Breast epithelium (tissue), 4 donors: ENCODE data around the gene CACNA2D3. TPM values are rescaled to one million over a fixed set of nuclear protein-coding genes. Genes with fewer than 3 reads are reported as not detected.

Experiments
- DNase-seq, 2 donors: peaks; one replicate each; pipeline ENCODE4 v3.0.0-alpha.2; 2019; ENCODE audit warnings: low spot score in 2 of 2
- H3K27ac ChIP-seq, 2 donors: fragments of 200-600 bp; sonication (generic) in 1 of 2; one replicate each; pipeline ENCODE4 v1.5.1; 2016 to 2019; ENCODE audit warnings: mild to moderate bottlenecking in 1 of 2
- H3K27me3 ChIP-seq, 2 donors: fragments of 200-600 bp; sonication (generic) in 1 of 2; one replicate each; pipeline versions ENCODE4 v1.5.1 to v1.6.0; 2017 to 2019; ENCODE audit warnings: control low read depth in 1 of 2, mild to moderate bottlenecking in 1 of 2
- H3K36me3 ChIP-seq: fragments of 200-600 bp; one replicate; pipeline ENCODE4 v1.5.1; 2019
- H3K4me1 ChIP-seq, 2 donors: fragments of 200-600 bp; sonication (generic); one replicate each; pipeline ENCODE4 v1.5.1; 2016 to 2019; ENCODE audit warnings: control low read depth in 1 of 2
- H3K4me3 ChIP-seq, 3 donors: fragments of 200-600 bp; sonication (generic); 1 replicate in 2 of 3; 2 replicates in 1 of 3; pipeline ENCODE4 v1.5.1; 2016 to 2019; ENCODE audit warnings: mild to moderate bottlenecking in 3 of 3, moderate library complexity in 2 of 3
- H3K9me3 ChIP-seq, 2 donors: fragments of 200-600 bp; sonication (generic) in 1 of 2; one replicate each; pipeline ENCODE4 v1.5.1; 2016 to 2019; ENCODE audit warnings: control low read depth in 1 of 2
- POLR2A ChIP-seq: fragments of 450-650 bp; IDR thresholded peaks from one replicate; pipeline ENCODE4 v1.6.1; 2016; ENCODE audit warnings: antibody characterized with exemption, mild to moderate bottlenecking, moderate library complexity
- POLR2AphosphoS5 ChIP-seq, 3 donors: sonication (generic); formaldehyde crosslinking; IDR thresholded peaks; one replicate each; pipeline ENCODE4 v1.6.1; 2017; ENCODE audit warnings: antibody characterized with exemption in 3 of 3
- intact Hi-C: fragments of 100-400 bp; cut with DNase I; formaldehyde crosslinking; loops from one replicate; pipeline ENCODE4 v1.15.1; 2023; ENCODE audit warnings: low total_unique reads
- total RNA-seq, 3 donors: library from RNA; depleted of rRNA; stranded (reverse); fragments of >200 nt; gene quantifications; one replicate each; pipeline ENCODE4 v1.1.0, GENCODE V29; 2016
- TF ChIP-seq, protein P1 (sequence below), 3 donors: fragments of 450-650 bp; IDR thresholded peaks; one replicate each; pipeline ENCODE4 v1.5.1; 2016 to 2017; ENCODE audit warnings: antibody characterized with exemption in 3 of 3, mild to moderate bottlenecking in 3 of 3, moderate library complexity in 3 of 3

Gene CACNA2D3
- total RNA-seq, 3 donors from 2014 or later: 0.59 to 3.4 (median 2.3) TPM

DNA sequence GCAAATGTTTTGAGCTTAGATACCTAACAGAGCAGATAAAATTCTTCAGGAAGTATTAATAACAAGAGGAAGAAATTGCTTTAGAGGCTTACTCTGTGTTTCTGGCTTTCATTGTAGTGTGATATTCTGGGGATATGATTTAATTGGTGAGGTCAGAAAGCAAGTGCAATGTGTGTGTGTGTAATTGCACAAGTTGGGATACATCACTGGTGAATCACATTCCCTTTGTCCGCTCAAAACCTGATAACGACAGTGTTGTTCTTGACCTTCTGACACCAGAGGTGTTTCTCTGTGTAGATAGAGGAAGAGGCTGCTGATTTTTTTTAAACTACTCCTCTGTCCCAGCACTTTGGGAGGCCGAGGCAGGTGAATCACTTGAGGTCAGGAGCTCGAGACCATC is 161.1 kb downstream of the CACNA2D3 start:
- H3K36me3 ChIP-seq: no peaks in the 10 kb centered on the region
- DNase-seq: no peak
- intact Hi-C loops: no loop called here
- H3K4me1 ChIP-seq: no peaks in the 10 kb centered on the region
- TF ChIP-seq, protein P1, sequence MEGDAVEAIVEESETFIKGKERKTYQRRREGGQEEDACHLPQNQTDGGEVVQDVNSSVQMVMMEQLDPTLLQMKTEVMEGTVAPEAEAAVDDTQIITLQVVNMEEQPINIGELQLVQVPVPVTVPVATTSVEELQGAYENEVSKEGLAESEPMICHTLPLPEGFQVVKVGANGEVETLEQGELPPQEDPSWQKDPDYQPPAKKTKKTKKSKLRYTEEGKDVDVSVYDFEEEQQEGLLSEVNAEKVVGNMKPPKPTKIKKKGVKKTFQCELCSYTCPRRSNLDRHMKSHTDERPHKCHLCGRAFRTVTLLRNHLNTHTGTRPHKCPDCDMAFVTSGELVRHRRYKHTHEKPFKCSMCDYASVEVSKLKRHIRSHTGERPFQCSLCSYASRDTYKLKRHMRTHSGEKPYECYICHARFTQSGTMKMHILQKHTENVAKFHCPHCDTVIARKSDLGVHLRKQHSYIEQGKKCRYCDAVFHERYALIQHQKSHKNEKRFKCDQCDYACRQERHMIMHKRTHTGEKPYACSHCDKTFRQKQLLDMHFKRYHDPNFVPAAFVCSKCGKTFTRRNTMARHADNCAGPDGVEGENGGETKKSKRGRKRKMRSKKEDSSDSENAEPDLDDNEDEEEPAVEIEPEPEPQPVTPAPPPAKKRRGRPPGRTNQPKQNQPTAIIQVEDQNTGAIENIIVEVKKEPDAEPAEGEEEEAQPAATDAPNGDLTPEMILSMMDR (IDR thresholded peaks at IDR 0.05): no peak
- TF ChIP-seq POLR2AphosphoS5 (IDR thresholded peaks at IDR 0.05): no peak
- TF ChIP-seq POLR2A: no peak
- no peak overlapping the region for H3K27ac ChIP-seq
- H3K4me3 ChIP-seq: no peak overlapping the region
- H3K27me3 ChIP-seq: no peaks in the 10 kb centered on the region
- no peaks in the 10 kb centered on the region for H3K9me3 ChIP-seq

DNA sequence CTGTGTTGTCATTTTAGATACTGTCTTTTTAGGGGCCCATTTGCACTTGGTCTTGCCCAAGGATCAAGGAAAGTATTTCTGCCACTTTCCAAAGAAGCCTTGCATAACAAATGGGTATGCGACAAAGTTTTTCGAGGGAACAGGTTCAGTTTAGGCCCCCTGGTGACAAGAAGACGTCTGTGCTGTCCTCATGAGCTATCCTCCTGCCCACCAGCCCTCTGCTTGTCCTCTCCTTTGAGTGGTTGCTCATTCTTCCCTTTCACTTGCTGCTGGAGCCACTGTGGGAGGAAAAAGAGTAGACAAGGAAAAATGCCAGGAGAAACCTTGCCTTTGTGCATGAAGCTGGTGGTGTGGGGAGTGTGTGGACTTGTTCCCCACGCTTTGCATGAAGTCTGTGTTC is 171.9 kb downstream of the CACNA2D3 start:
- TF ChIP-seq POLR2A (no peak), POLR2AphosphoS5 (IDR thresholded peaks at IDR 0.05) (no peak)
- TF ChIP-seq, protein P1 (IDR thresholded peaks at IDR 0.05): no peak
- no peak overlapping the region for H3K4me3 ChIP-seq
- H3K27ac ChIP-seq: no peak overlapping the region
- no peaks in the 10 kb centered on the region for H3K27me3 ChIP-seq
- intact Hi-C loops: no loop called here
- no peak for DNase-seq
- H3K9me3 ChIP-seq: no peaks in the 10 kb centered on the region
- no peaks in the 10 kb centered on the region for H3K36me3 ChIP-seq
- H3K4me1 ChIP-seq: no peaks in the 10 kb centered on the region

DNA sequence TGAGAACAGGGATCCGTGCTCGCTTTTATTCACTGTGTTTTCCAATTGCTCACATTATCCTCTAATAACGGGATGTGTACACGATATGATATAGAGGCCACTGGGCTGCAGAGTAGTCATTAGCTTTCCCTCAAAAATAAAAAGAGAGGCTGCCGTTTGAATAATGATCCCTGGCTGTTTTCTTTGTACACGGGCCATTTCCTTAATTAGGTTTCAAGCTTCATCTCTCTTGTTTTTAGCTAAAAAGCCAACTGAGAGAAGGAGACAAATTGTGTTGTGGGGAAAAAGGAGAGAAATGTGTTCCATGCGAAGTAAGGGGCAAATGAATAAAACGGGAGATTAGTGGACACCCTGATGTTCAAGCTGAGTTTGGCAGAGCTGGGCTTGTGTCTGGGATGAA is 174.2 kb downstream of the CACNA2D3 start:
- no peak overlapping the region for H3K4me3 ChIP-seq
- no peaks in the 10 kb centered on the region for H3K4me1 ChIP-seq
- H3K27me3 ChIP-seq: no peaks in the 10 kb centered on the region
- no peak for DNase-seq
- H3K36me3 ChIP-seq: no peaks in the 10 kb centered on the region
- intact Hi-C loops: no loop called here
- H3K27ac ChIP-seq: no peak overlapping the region
- no peaks in the 10 kb centered on the region for H3K9me3 ChIP-seq
- TF ChIP-seq POLR2AphosphoS5 (IDR thresholded peaks at IDR 0.05): no peak

DNA sequence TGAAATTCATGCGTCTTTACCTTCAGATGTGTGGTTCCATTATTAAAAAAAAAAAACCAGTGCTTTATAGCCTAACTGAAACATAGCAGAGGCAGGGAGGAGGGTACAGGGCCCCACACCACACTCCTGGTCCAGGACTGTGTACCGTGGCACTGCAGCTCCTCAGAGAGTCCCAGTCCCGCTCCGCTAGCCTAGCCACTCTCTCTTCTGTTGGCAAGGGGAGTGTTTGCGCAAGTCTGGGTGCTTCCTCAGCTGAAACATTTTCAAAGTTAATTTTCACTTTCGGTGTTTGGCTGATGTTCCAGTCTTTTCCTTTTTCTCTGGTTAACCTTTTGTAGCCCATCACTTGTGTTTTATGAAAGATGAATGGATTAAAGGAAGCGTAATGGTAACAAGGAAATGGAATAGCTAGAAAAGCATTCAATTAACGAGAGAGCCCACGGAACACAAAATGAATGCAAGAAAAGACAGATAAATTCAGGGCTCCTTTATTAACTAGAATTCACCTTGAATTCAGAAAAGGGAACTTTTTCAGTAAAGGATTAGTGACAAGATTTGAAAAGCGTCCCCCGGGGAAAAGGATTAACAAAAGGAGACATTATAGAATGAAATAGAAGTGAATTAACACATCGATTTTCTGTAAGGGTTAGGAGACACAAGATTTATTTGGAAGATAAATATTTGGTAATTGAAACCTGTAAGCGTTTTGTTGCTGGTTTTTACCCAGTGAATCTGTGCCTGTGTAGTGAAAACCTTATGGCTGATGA is 177.0 kb downstream of the CACNA2D3 start:
- no peak overlapping the region for H3K27ac ChIP-seq
- no peak for DNase-seq
- TF ChIP-seq POLR2A (no peak), POLR2AphosphoS5 (IDR thresholded peaks at IDR 0.05) (no peak)
- TF ChIP-seq, protein P1 (IDR thresholded peaks at IDR 0.05): no peak

DNA sequence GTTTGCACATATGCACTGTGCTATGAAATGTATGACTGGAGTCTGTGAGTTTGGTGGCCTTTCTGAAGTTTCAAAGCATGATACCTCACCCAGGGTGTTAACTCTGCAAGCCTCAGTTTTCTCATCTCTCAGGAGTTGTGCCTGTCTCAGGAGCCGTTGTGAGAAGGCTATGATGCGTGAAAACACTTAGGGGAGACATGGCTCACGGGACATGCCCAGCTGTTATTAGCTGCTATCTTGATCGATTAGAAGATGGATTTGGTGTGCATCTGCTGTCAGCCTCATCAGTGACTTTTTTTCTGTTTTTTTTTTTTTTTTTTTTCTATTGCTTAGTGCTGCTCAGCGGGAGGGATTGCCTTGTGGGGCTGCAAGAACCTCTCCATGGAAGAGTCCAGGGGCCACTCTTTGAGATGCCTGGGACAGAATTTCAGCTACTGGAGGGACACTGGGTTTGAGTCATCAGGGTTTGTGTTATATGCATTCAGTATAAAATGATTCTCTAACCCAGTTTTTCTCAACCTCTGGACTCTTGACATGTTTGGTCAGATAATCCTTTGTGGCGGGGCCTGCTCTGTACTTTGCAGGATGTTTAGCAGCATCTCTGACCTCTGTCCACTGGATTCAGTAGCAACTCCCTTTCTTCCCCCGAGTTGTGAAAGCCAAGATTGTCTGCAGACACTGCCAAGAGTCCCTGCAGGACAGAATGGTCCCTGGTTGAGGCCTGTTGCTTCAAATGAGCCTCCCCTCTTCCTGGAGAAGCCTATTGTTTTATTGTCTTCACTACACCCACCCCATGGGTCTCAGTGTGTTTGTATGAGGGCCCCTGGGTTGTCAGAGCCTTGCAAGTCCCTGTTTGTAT is 181.4 kb downstream of the CACNA2D3 start:
- H3K4me3 ChIP-seq: no peak overlapping the region
- no peaks in the 10 kb centered on the region for H3K4me1 ChIP-seq
- intact Hi-C loops: no loop called here
- no peak for DNase-seq
- H3K27me3 ChIP-seq: no peaks in the 10 kb centered on the region
- H3K27ac ChIP-seq: no peak overlapping the region
- H3K36me3 ChIP-seq: no peaks in the 10 kb centered on the region
- no peaks in the 10 kb centered on the region for H3K9me3 ChIP-seq
- TF ChIP-seq, protein P1 (IDR thresholded peaks at IDR 0.05): no peak
- no peak for TF ChIP-seq POLR2A

More for the DNA sequence above, 177.0 kb downstream of the CACNA2D3 start:
- Histone ChIP-seq H3K4me1 (no peaks in the 10 kb centered on the region), H3K27me3 (no peaks in the 10 kb centered on the region), H3K36me3 (no peaks in the 10 kb centered on the region), H3K4me3 (no peak overlapping the region), H3K9me3 (no peaks in the 10 kb centered on the region)
- intact Hi-C loops: no loop called here
